Stimulated activated CD4-positive, alpha-beta T cell treated with anti-CD3 and anti-CD28 coated beads, TNF-alpha, amount 100 ng/mL, for 1 hour (primary cell): ENCODE results near the gene HS6ST1.

Source experiments
- DNase-seq, 3 donors: peaks; one replicate each; pipeline ENCODE4 v3.0.0-alpha.2; 2020; ENCODE audit warnings: low read depth in 3 of 3, low spot score in 1 of 3

Gene HS6ST1

GRCh38 chr2:128250229-128251025 lies 68.2 kb downstream of the HS6ST1 start:
- DNase-seq, result no peak

- no peak for DNase-seq
Observed at GRCh38 chr2:128249555-128249954, 69.1 kb downstream of the HS6ST1 start.

GRCh38 chr2:128245813-128246212 lies 72.9 kb downstream of the HS6ST1 start:
- no peak for DNase-seq

- no peak for DNase-seq
Observed at GRCh38 chr2:128241896-128242295, 76.8 kb downstream of the HS6ST1 start.

GRCh38 chr2:128237911-128238697 lies 80.6 kb downstream of the HS6ST1 start:
- DNase-seq, result no peak

GRCh38 chr2:128237081-128237534 lies 81.6 kb downstream of the HS6ST1 start:
- DNase-seq, result no peak

DNA sequence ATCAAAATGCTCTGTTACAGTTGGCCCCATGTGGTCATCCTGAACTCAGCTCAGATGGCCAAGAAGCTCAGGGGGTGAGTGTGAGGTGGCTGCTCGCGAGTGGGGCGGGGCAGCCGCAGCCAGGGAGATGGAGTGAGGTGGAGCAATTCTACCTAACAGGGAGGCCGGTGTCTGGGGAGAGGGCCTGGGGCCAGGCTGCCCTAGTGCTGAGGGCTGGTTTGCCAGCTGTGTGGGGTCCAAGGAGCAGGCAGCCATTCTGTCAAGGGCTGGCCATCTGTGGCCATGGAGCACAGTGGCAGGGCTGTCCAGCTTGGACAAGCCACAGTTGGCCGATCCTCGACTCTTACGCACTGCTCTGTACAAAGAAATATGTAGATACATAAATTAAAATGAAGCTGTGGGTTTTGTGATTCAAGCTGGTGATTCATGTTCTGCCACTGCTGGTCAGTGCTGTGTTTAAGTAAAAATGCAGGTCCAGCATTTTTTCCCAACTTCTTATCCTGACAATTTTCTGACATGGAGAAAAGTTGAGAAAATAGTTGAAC lies 82.1 kb downstream of the HS6ST1 start:
- no peak for DNase-seq

- no peak for DNase-seq
Observed at GRCh38 chr2:128235581-128235980, 83.1 kb downstream of the HS6ST1 start.

GRCh38 chr2:128234613-128235012 lies 84.1 kb downstream of the HS6ST1 start:
- DNase-seq, result no peak

DNA sequence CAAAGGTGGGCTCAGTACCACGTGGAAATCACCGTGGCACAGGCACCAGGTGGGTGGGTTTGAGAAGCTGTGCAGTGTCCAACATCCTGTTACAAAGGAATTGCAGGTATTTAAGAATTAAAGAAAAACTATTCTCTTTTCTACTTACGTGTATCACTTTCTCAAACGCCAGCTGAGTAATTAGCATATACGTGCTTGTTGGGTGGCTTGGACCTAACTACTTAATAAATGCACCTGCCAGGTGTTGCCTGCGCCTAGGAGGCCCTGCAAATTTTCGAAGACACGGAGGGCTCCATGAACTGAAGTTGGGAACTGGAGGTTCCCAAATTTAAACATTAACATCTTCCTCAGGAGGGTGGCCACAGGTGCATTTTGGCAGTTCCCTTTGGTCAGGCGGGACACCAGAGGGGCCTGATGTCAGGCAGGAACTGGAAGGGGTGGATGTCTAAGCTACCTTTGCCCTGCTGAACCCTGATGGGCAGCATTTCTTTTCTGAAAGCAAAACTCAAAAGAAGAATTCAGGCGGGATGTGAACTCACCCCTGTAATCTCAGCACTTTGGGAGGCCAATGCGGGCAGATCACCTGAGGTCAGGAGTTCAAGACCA lies 84.8 kb downstream of the HS6ST1 start:
- no peak for DNase-seq

- DNase-seq, result peak; percentile 37 to 82 (median 53)
Observed at GRCh38 chr2:128232965-128233789, 85.5 kb downstream of the HS6ST1 start.

GRCh38 chr2:128228894-128229293 lies 89.8 kb downstream of the HS6ST1 start:
- DNase-seq, result no peak

DNA sequence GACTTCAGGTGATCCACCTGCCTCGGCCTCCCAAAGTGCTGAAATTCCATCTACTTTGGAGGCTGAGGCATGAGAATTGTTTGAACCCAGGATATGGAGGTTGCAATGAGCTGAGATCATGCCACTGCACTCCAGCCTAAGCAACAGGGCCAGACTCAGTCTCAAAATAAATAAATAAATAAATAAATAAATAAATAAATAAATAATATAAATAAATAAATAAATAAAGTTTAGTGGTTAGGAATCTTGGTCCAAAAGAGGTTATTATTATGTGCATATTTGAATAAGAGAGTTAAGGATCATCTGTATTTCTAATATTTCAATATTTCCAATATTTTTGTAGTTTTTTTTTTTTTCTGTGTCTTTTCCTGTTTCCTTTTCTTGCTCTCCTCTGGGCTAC lies 90.8 kb downstream of the HS6ST1 start:
- DNase-seq, result no peak

DNA sequence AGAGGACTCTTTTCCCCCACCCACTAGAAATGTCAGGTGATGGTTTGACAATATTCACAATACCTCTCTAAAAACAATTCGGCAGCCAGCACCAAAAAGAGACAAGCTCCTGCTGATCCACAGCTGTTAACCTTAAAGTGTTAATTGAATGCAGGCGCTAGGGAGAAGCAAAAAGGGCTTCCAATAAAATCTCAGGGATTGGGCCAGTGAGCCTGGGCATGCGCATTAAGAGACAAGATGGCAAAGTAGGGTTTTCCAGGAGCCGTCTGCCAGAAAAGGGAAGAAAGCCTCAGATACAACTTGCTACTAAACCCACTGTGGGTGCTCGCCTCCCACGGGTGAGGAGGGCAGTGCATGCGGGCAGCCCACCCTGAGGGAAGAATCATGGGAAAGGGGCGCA lies 98.8 kb downstream of the HS6ST1 start:
- no peak for DNase-seq

DNA sequence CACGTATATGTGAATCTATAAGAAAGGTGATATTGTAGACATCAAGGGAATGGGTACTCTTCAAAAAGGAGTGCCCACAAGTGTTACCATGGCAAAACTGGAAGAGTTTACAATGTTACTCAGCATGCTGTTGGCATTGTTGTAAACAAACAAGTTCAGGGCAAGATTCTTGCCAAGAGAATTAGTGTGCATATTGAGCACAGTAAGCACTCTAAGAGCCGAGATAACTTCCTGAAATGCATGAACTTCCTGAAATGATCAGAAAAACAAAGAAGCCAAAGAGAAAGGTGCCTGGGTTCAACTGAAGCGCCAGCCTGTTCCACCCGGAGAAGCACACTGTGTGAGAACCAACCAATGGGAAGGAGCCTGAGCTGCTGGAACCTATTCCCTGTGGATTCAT lies 101.0 kb downstream of the HS6ST1 start:
- no peak for DNase-seq

DNA sequence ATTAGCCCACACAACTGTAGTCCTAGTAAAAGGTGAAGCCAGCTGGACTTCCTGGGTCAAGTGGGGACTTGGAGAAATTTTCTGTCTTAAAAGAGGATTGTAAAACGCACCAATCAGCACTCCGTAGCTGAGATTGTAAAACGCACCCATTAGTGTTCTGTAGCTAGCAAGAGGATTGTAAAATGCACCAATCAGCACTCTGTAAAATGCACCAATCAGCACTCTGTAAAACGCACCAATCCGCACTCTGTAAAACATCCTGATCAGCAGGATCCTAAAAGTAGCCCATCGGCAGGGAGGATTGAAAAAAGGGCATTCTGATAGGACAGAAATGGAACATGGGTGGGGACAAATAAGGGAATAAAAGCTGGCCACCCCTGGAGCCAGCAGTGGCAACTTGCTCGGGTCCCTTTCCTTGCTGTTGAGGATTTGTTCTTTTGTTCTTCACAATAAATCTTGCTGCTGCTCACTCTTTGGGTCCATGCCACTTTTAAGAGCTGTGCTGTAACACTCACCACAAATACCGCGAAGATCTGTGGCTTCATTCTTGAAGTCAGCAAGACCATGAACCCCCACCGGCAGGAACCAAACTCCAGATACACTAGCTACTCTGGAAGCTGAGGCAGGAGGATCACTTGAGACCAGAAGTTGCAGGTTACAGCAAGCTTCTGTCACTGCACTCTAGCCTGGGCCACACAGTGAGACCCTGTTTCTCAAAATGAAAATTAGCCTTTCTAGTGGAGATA lies 102.6 kb downstream of the HS6ST1 start:
- no peak for DNase-seq
